RPMI8226 (cell line): ENCODE data around the gene TEX9.
"Not testable (repeated sequence)": the region's sequence is repeated elsewhere in the genome, so short reads cannot be mapped to it uniquely, and the experiment has no call there.

ENCODE experiments used
- DNase-seq: peaks from one replicate; pipeline ENCODE4 v3.0.0-alpha.2; 2015

The TEX9 gene

GRCh38 chr15:56365075-56365711 is at the start of gene TEX9:
TSS of gene TEX9 (plus strand) at chr15:56365426. CDS start at chr15:56365451, 25 bp downstream.
- peak; percentile 98 for DNase-seq

GRCh38 chr15:56316561-56316960 is 48.7 kb upstream of the TEX9 start:
- DNase-seq, result not testable (repeated sequence)

DNA sequence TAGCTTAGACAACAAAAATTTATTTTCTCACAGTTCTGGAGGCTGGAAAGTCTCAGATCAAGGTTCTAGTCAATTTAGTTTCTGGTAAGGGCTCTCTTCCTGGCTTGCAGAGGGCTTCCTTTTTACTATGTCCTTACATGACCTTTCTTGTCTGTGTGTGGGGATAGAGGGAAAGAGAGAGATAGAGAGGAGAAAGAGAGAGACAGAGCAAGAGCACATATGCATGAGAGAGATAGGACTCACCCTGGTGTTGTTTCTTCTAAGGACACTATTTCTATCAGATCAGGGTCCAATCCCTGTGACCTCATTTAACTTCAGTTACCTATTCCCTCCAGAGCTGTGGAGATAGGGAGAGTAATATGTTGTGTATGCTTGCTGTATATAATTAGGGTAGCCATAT is 44.9 kb upstream of the TEX9 start:
- no peak for DNase-seq

DNA sequence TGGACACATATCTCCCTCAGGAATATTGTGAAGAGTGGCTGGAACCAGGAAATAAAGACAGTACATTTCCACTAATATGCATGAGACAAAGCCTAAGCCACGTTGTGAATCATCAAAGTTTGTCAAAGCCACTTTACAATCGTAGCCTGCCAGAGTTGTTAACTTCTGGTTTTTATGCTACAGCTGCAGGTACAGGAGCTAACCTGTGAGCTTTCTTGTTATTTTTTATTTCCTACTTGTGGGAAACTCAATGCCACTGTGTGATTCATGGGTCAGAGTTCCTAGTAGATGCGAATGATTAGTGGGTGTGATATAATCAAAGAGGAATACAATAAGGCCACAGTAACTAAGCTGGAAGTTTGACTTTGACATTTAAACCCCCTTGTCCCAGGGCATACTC is 44.4 kb upstream of the TEX9 start:
- DNase-seq, result no peak

GRCh38 chr15:56322444-56322843 is 42.8 kb upstream of the TEX9 start:
- no peak for DNase-seq

DNA sequence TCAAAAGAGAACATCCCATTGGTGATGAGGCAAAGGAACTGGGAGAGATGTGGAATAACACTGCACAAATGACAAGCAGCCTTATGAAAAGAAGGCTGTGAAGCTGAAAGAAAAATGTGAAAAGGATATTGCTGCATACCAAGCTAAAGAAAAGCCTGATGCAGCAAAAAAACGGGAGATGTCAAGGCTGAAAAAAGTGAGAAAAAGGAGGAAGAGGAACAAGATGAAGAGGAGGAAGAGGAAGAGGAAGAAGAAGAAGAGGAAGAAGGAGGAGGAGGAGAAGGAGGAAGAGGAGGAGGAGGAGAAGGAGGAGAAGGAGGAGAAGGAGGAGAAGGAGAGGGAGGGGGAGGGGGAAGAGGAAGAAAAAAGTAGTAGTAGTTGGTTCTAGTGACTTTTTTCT is 41.8 kb upstream of the TEX9 start:
- DNase-seq, result no peak

- no peak for DNase-seq
These were observed 40.0 kb upstream of the TEX9 start for GRCh38 chr15:56325186-56325585.

- DNase-seq, result peak; percentile 96
These were observed 37.3 kb upstream of the TEX9 start for GRCh38 chr15:56327721-56328502.

DNA sequence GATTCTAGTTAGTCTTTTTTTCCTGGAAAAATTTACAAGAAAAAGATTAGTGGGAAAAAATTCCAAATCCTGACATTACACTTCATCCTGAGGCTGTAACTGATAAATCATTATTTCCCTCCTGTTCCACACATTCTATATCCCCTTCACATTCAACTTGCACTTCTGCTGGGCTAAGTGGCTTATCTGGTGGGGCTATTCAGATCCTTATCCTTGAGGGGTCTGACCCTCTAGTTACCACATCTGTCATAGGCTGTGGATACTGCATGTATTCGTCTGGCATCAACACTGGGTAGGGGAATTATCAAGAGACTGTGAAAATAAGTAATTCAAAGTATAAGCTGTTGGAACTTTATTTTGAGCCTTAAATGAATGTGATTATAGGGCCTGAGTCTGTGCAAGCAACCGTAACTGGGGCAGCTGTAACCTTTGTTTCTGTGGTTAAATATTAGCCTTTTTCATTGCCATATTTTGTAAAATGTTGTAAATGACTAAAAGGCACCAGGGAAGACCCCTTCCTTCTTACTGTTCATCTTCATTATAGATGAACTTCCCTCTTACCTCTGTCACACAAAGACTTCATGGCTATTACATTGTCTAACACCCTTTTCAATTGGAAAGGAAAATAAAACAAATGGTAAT is 28.0 kb upstream of the TEX9 start:
- no peak for DNase-seq

- no peak for DNase-seq
These were observed 25.6 kb upstream of the TEX9 start for GRCh38 chr15:56339594-56339993.

DNA sequence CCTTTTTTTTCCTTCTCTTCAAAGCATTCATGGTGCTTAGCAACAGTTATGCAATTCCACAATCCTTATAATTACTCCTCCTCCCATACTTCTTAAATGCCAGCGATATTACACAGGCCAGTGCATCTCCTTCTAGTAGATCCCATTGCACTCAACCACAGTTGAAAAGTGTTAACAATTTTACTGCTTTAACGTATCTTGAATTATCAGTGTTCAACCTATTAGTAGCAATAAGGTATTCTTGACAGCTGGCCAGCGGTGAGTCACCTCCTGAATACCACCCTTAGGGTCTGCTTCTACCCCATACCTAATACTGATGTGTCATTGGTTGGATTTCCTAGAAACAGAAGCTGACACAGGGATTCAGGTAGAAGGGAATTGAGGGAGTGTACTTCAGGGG is 24.0 kb upstream of the TEX9 start:
- no peak for DNase-seq

- DNase-seq, result no peak
These were observed 22.6 kb upstream of the TEX9 start for GRCh38 chr15:56342653-56343052.

DNA sequence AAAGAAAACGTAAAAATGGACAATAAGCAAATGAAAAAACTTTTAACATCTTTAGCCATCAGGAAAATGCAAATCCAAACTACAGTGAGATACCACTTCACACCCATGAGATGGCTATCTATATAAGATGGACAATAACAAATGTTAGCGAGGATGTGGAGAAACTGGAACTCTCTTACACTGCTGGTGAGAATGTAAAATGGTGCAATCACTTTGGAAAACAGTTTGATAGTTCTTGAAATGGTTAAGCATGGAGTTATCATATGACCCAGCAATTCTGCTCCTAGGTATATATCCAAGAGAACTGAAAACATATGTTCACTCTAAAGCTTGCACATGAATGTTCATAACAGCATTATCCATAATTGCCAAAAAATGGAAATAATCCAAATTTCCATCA is 21.3 kb upstream of the TEX9 start:
- no peak for DNase-seq

- DNase-seq, result no peak
These were observed 20.9 kb upstream of the TEX9 start for GRCh38 chr15:56344336-56344735.

DNA sequence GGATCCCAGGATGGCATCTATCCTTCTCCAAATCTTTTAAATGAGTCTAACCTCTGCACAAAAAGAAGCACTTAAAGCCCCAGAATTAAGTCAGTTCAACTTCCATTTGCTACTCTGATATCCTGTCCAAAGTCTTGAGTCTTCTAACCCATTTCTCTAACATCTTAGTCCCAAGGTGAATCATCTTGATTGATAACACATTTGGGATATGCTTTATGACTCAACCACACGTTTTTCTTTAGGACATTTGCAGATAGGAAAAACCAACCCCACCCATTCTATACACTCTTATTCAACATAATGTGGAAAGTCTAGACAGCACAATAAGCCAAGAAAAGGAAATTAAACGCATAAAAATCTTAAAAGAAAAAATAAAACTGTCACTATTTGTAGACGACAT is 18.8 kb upstream of the TEX9 start:
- no peak for DNase-seq

DNA sequence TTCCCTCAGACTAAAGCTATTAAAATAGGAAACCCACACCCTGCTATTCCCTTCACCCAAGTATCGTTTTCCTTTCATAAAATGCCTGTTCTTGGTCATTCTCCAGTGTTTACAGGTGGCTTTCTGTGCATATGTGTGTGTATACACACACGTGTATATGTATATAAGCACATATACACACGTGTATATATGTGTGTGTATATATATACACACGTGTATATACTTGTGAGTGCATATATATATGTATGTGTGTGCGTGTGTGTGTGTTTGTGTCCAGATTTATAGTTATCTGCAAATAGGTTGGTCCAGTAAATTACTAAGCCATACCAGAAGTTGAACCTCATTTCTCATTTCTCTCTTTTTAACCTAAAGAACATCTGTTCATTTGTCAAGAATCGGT is 15.7 kb upstream of the TEX9 start:
- no peak for DNase-seq

GRCh38 chr15:56351353-56351752 is 13.9 kb upstream of the TEX9 start:
- DNase-seq, result no peak

- DNase-seq, result no peak
These were observed 13.2 kb upstream of the TEX9 start for GRCh38 chr15:56351957-56352506.

DNA sequence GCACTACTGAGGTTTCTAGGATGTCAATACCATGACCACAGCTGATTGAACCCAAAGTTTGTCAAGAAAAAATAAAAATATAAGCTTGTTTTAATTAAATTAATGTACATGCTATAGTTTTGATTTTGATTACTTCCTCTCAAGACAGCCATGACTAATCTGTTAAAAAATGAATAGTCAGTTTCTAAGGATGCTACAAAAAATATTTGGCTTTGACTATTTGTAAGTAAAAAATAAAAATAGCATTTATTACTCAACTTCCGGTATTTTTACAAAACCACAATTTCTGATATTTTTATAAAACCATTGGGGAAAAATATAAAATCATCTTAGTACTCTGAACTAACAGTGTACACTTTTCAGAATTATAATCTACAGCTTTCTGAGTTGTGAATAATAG is 12.1 kb upstream of the TEX9 start:
- no peak for DNase-seq

- DNase-seq, result no peak
These were observed 11.5 kb upstream of the TEX9 start for GRCh38 chr15:56353740-56354139.

DNA sequence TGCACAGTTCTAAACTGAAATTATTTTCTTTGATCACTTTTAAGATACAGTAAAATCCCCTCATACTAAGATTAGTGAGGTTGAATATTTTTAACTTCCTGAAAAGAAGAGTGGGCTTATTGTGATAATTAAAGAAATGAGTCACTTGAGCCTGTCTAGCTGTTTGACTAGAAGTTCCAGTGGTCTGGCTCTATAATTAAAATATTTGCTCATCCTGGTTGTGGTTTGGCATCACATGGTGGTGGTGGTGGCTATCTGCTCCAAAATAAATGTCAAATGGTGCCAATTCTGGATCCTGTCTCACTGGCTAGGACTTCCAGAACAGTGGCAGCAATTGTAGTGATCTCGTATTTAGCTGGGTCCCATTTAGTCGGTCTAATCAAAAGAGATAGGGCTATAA is 8.6 kb upstream of the TEX9 start:
- DNase-seq, result no peak

- DNase-seq, result no peak
These were observed 6.6 kb upstream of the TEX9 start for GRCh38 chr15:56358604-56359003.

DNA sequence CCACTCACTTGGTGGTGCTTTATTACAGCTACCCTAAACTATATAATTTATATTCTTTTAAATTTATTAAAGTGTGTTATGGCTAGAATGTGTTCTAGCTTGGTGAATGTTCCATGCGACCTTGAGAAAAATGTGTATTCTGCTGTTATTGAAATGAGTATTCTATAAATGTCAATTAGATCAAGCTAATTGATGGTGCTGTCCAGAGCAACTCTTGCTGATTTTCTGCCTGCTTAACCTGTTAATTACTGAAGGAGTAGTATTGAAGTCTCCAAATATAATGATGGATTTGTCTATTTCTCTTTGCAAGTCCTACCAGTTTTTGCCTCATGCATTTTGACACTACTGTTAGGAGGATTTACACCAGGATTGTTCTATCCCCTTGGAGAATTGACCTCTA is 3.2 kb upstream of the TEX9 start:
- no peak for DNase-seq

DNA sequence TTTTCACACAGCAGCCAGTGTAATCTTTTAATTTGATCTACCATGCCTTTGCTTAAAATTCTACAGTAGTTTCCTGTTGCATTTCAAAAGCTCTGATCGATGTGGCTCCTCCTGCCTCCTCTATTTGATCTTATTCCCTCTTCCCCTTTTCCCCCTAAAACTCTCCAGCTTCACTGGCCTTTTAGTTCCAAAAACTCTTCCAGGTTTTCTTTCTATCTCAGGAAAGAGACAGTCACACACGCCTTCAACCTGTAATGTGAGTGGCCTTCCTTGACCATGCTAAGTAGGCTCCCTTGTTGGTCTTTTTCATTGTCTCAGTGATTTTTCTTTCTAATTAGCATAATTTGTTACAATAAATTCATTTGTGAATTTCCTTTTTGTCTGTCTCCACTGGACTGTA is 985 bp downstream of the TEX9 start:
- DNase-seq, result peak; percentile 20
